CD14-positive monocyte (primary cell): Measurements from ENCODE around the gene SDK1. TPM values are rescaled to one million over a fixed set of nuclear protein-coding genes. Genes with fewer than 3 reads are reported as not detected.

Experiments
- DNase-seq, 3 donors: peaks; one replicate each; pipeline ENCODE4 v3.0.0-alpha.2; 2011 to 2022
- H2AFZ ChIP-seq: 2 replicates; pipeline ENCODE4 v1.6.0; 2012; ENCODE audit warnings: mild to moderate bottlenecking, low read depth, low read length, inconsistent platforms; ENCODE audit not compliant: insufficient read depth, poor library complexity, severe bottlenecking
- H3K27ac ChIP-seq, 2 donors: 1 replicate in 1 of 2; 2 replicates in 1 of 2; pipeline ENCODE4 v1.5.1; 2012 to 2013; ENCODE audit warnings: low read length in 2 of 2, control low read depth in 1 of 2, inconsistent platforms in 1 of 2, low read depth in 1 of 2, mild to moderate bottlenecking in 1 of 2
- H3K27me3 ChIP-seq, 2 donors: one replicate each; pipeline versions ENCODE4 v1.6.0 to v1.6.1; 2011 to 2013; ENCODE audit warnings: low read length in 2 of 2; ENCODE audit not compliant: control insufficient read depth in 2 of 2, insufficient read depth in 2 of 2
- H3K36me3 ChIP-seq, 2 donors: replicated peaks in 1 of 2; 1 replicate in 1 of 2; 2 replicates in 1 of 2; pipeline versions ENCODE4 v1.5.1 to v1.6.1; 2012 to 2013; ENCODE audit warnings: low read length in 2 of 2, control low read depth in 1 of 2, inconsistent platforms in 1 of 2, mild to moderate bottlenecking in 1 of 2; ENCODE audit not compliant: insufficient read depth in 2 of 2, control insufficient read depth in 1 of 2
- H3K4me1 ChIP-seq, 2 donors: 1 replicate in 1 of 2; 2 replicates in 1 of 2; pipeline versions ENCODE4 v1.5.1 to v1.6.1; 2012 to 2013; ENCODE audit warnings: low read length in 2 of 2, control low read depth in 1 of 2, inconsistent platforms in 1 of 2, mild to moderate bottlenecking in 1 of 2, moderate library complexity in 1 of 2; ENCODE audit not compliant: insufficient read depth in 2 of 2, control insufficient read depth in 1 of 2
- H3K4me2 ChIP-seq: replicated peaks from 2 replicates; pipeline ENCODE3; 2012; ENCODE audit warnings: low read length, moderate library complexity, mild to moderate bottlenecking; ENCODE audit not compliant: poor library complexity, severe bottlenecking; ENCODE audit errors: extremely low read depth
- H3K4me3 ChIP-seq, 3 experiments: fragments of 200-600 bp in 1 of 3; sonication (generic) in 1 of 3; replicated peaks in 1 of 3; 1 replicate in 2 of 3; 2 replicates in 1 of 3; pipeline ENCODE4 v1.5.1; 2011 to 2013; ENCODE audit warnings: low read length in 3 of 3, mild to moderate bottlenecking in 3 of 3, control low read depth in 2 of 3, low read depth in 2 of 3, inconsistent platforms in 1 of 3, moderate library complexity in 1 of 3
- H3K79me2 ChIP-seq: 2 replicates; pipeline ENCODE4 v1.6.0; 2012; ENCODE audit warnings: mild to moderate bottlenecking, control low read depth, inconsistent platforms, low read length, moderate library complexity; ENCODE audit not compliant: insufficient read depth
- H3K9ac ChIP-seq: 2 replicates; pipeline ENCODE4 v1.6.0; 2017; ENCODE audit warnings: low read length, mild to moderate bottlenecking; ENCODE audit not compliant: insufficient read depth, poor library complexity, severe bottlenecking
- H3K9me3 ChIP-seq, 2 donors: replicated peaks in 1 of 2; 1 replicate in 1 of 2; 2 replicates in 1 of 2; pipeline versions ENCODE4 v1.5.1 to v1.6.1; 2012 to 2013; ENCODE audit warnings: low read length in 2 of 2, control low read depth in 1 of 2; ENCODE audit not compliant: control insufficient read depth in 1 of 2, insufficient read depth in 1 of 2
- H4K20me1 ChIP-seq: 2 replicates; pipeline ENCODE4 v1.6.0; 2012; ENCODE audit warnings: mild to moderate bottlenecking, low read length, control low read depth, moderate library complexity; ENCODE audit not compliant: insufficient read depth
- H3K27ac Mint-ChIP-seq, 7 donors: one replicate each; pipeline ENCODE4 v1.8.0; 2020; ENCODE audit warnings: mild to moderate bottlenecking in 7 of 7, mixed read lengths in 7 of 7, moderate library complexity in 6 of 7, inconsistent platforms in 2 of 7
- H3K27me3 Mint-ChIP-seq, 3 donors: one replicate each; pipeline ENCODE4 v1.8.0; 2021 to 2022; ENCODE audit warnings: low read depth in 3 of 3, mild to moderate bottlenecking in 3 of 3, mixed read lengths in 3 of 3, moderate library complexity in 3 of 3, inconsistent platforms in 1 of 3
- H3K36me3 Mint-ChIP-seq, 2 donors: one replicate each; pipeline ENCODE4 v1.8.0; 2020; ENCODE audit warnings: mixed read lengths in 2 of 2, inconsistent platforms in 1 of 2, mild to moderate bottlenecking in 1 of 2
- H3K4me1 Mint-ChIP-seq: one replicate; pipeline ENCODE4 v1.8.0; 2020; ENCODE audit warnings: mild to moderate bottlenecking, mixed read lengths
- H3K4me3 Mint-ChIP-seq, 2 donors: one replicate each; pipeline ENCODE4 v1.8.0; 2020; ENCODE audit warnings: mild to moderate bottlenecking in 2 of 2, mixed read lengths in 2 of 2, moderate library complexity in 1 of 2
- H3K9me3 Mint-ChIP-seq, 7 donors: one replicate each; pipeline ENCODE4 v1.8.0; 2020 to 2022; ENCODE audit warnings: mixed read lengths in 7 of 7, mild to moderate bottlenecking in 6 of 7, moderate library complexity in 6 of 7, inconsistent platforms in 2 of 7
- CTCF ChIP-seq: fragments of 200-600 bp; IDR thresholded peaks from one replicate; pipeline ENCODE4 v1.8.0; 2022; ENCODE audit warnings: antibody characterized with exemption, mild to moderate bottlenecking
- WGBS: methylation state at CpG from one replicate; pipeline ENCODE4 v1.1.5; 2013; ENCODE audit warnings: missing lambda C conversion rate; ENCODE audit not compliant: insufficient coverage; 5-methylcytosine and 5-hydroxymethylcytosine counted together
- intact Hi-C, 2 donors: fragments of 100-400 bp; cut with micrococcal nuclease; formaldehyde crosslinking; loops; one replicate each; pipeline versions ENCODE4 v1.15.0 to v1.15.1; 2023
- polyA plus RNA-seq, 3 donors: library from polyadenylated mRNA; depleted of rRNA in 1 of 3; unstranded in 2 of 3; stranded (reverse) in 1 of 3; fragments of 300-500 nt in 2 of 3; fragments of >200 nt in 1 of 3; fragmentation: Illumina TruSeq in 2 of 3; gene quantifications; 1 replicate in 2 of 3; 2 replicates in 1 of 3; pipeline ENCODE4 v1.2.3, GENCODE V29; 2012 to 2021

SDK1 gene
- polyA plus RNA-seq, 3 donors = 0.01 TPM; not detected in 2

GRCh38 chr7:3992841-3993240, 691.8 kb downstream of the SDK1 start:
- no peak for TF ChIP-seq CTCF

GRCh38 chr7:3994764-3995163, 693.7 kb downstream of the SDK1 start:
- Mint-ChIP-seq H3K27ac (no peak overlapping the region), H3K4me1 (no peaks in the 10 kb centered on the region), H3K27me3 (peaks cover 0 to under 1% (median 0%) of the 10 kb centered on the region in 3 donors), H3K36me3 (no peaks in the 10 kb centered on the region), H3K9me3 (peaks cover 3 to 25% (median 13%) of the 10 kb centered on the region in 7 donors), H3K4me3 (no peak overlapping the region)
- DNase-seq = no peak
- no peak overlapping the region for H3K27ac ChIP-seq
- no peaks in the 10 kb centered on the region for H3K27me3 ChIP-seq
- intact Hi-C loops = no loop called here
- TF ChIP-seq CTCF = no peak
- H3K4me3 ChIP-seq = no peak overlapping the region
- H3K36me3 ChIP-seq = no peaks in the 10 kb centered on the region
- H3K79me2 ChIP-seq = no peaks in the 10 kb centered on the region
- peaks cover 0 to 27% of the 10 kb centered on the region in 2 donors for H3K9me3 ChIP-seq
- no peaks in the 10 kb centered on the region for H4K20me1 ChIP-seq
- H3K4me2 ChIP-seq = no peak overlapping the region
- no peaks in the 10 kb centered on the region for H3K4me1 ChIP-seq
- no peak overlapping the region for H2AFZ ChIP-seq
- H3K9ac ChIP-seq = no peak overlapping the region
- 84% methylated on average over 2 of the region's 5 CpGs for WGBS

More at GRCh38 chr7:3992841-3993240, 691.8 kb downstream of the SDK1 start:
- Histone ChIP-seq H3K4me3 (no peak overlapping the region), H3K79me2 (no peaks in the 10 kb centered on the region), H3K36me3 (no peaks in the 10 kb centered on the region), H2AFZ (no peak overlapping the region), H3K27me3 (no peaks in the 10 kb centered on the region), H3K27ac (no peak overlapping the region), H3K4me2 (no peak overlapping the region), H4K20me1 (no peaks in the 10 kb centered on the region), H3K9me3 (peaks cover 0 to 36% of the 10 kb centered on the region in 2 donors), H3K9ac (no peak overlapping the region), H3K4me1 (no peaks in the 10 kb centered on the region)
- intact Hi-C loops = no loop called here
- Mint-ChIP-seq H3K27ac (no peak overlapping the region), H3K27me3 (peaks cover 0 to 4% (median 0%) of the 10 kb centered on the region in 3 donors), H3K4me1 (no peaks in the 10 kb centered on the region), H3K9me3 (peaks cover 12 to 40% (median 23%) of the 10 kb centered on the region in 7 donors), H3K4me3 (no peak overlapping the region), H3K36me3 (no peaks in the 10 kb centered on the region)
- 90% methylated on average over 2 of the region's 7 CpGs for WGBS
- no peak for DNase-seq
